HG03039 (cell line): ENCODE results near the gene USB1.

ENCODE experiments used
- ATAC-seq: cut with Tn5 transposase; IDR thresholded peaks from one replicate; pipeline ENCODE4 v1.9.1; 2021; ENCODE audit warnings: mild to moderate bottlenecking, moderate library complexity; ENCODE audit not compliant: unreplicated experiment

The USB1 gene

DNA sequence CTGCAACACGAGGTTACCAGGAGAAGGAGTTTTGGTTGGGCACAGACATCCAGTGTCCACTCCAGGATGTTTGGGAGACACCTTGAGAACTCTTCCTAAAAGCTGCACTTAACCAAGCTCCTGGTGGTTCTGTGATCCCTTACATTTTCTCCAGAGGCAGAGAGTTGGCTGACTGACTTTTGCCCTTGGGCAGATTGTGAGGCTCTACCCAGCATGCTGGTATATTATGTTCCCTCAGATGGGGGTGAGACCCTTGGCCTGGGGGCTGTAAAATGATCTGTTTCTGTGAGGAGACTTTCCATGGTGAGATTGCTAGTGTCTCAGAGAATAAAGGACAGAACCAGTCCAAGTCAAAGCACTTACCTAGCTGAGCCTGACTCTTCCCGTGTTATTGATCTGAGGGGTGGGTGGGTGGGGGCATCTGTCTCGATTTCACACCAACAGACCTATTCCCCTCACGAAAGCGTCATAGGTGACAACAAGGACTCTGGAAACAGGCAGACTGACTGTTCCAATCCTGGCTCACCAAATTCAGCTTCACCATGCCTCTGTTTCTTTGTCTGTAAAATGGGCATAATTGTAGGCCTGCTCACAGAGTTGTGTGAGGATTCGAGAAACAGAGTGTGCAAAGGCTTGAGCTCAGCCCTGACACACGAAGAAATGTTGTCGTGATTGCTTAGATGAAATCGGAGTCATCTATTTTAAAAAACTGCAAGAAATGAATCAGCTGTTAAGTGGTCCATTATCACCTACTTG, 12.2 kb downstream of the USB1 start:
- no peak for ATAC-seq

DNA sequence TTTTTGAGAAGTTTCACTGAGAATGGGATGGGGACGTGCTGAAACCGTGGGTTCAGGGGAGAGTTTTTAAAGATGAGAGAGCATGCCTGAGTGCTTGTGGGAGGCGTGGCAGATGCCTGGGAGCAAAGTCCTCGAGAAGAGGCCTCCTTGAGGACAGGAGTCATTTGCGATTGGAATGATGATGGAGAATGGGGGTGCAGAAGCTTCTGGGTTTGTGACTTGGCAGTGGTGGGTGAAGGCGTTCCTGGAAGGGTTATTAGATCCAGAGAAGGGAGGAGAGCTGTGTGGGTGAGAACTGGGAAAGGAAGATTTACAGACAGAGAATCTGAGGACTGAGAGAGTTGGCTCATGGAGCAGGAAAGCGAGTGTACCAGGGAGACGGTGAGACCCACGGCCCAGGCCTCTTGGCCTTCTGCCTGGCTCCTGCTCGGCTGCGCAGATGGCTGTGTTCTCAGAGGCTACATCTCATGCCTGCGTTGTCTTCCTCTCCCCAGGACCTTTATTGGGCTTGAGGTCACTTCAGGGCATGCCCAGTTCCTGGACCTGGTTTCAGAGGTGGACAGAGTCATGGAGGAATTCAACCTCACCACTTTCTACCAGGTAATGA, 15.7 kb downstream of the USB1 start:
- no peak for ATAC-seq

DNA sequence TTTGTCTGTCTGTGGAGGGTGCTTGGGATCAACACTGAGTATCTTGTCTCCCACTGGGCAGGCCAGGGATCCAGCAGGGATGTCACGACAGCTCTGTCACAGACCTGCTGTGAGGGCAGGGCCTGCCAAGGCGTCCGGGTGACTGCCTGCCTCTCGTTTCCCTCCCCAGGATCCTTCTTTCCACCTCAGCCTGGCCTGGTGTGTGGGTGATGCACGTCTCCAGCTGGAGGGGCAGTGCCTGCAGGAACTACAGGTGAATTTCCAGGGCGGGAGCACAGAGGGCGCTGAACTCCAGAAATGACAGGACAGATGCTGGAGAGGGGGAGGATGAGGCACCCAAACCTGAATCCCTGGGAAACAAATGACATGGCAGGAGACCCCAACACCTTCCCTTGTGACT, 17.6 kb downstream of the USB1 start:
- no peak for ATAC-seq

DNA sequence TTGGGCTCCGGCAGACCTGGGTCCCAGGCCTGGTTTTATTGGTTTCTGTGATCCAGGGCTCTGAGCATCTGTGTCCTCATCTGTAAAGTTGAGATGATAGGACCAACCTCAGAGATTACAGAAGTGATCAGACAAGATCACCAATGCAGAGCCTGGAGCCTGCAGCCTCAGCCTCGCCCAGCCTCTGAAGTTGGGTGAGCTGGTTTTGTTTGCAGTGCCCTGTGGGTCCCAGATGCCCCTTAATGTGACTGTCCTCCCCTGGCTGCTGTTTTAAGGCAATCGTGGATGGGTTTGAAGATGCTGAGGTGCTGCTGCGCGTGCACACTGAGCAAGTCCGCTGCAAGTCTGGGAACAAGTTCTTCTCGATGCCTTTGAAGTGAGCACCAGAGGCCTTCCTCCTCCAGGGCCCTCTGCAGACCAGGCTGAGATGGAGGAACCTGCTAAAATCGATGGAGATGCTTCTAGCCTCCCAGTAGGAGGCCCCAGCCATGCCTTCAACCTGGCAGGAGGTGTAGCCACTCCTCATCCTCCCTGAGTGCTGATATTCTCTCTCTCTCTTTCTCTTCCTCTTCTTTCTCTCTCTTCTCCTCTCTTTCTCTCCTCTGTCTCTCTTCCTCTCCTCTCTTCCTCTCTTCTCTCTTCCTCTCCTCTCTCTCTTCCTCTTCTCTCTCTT, 18.8 kb downstream of the USB1 start:
- no peak for ATAC-seq

DNA sequence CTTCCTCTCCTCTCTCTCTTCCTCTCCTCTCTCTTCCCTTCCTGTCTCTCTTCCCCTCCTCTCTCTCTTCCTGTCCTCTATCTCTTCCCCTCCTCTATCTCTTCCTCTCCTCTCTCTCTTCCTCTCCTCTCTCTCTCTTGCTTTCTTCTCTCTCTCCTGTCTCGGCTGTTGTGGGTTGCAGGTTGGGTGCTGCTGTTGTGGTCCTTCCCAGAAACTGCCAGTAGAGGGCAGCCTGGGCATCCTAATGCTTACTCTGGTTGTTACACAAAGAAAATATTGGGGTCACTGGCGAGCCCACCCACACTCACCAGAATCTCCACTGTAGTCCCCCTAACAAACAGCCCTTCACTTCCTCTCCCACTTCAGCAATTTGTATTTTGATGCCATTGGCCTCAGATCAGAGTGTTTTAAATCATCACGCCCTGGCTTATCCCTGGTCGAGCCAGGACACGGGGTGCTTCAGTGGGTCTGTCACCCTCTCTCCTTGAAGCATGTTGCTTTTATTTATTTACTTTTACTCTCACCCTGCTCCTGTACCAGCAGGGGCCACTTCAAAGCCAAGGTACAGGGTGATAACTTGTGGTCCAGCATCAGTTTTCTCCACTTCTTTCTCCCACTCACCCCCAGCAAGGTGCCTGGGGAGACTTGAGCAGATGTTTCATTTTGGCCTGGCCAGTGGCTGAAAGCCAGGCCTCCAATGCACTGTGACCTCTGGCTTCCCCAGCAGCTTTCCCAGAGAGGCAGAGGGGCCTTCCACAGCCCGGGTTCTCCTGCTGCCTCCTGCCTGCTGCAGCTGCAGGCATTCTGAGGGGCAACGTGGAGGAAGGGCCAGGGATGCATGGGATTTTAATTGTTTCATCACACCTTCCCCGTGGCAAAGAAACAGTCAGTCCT, 19.7 kb downstream of the USB1 start:
- ATAC-seq = no peak

DNA sequence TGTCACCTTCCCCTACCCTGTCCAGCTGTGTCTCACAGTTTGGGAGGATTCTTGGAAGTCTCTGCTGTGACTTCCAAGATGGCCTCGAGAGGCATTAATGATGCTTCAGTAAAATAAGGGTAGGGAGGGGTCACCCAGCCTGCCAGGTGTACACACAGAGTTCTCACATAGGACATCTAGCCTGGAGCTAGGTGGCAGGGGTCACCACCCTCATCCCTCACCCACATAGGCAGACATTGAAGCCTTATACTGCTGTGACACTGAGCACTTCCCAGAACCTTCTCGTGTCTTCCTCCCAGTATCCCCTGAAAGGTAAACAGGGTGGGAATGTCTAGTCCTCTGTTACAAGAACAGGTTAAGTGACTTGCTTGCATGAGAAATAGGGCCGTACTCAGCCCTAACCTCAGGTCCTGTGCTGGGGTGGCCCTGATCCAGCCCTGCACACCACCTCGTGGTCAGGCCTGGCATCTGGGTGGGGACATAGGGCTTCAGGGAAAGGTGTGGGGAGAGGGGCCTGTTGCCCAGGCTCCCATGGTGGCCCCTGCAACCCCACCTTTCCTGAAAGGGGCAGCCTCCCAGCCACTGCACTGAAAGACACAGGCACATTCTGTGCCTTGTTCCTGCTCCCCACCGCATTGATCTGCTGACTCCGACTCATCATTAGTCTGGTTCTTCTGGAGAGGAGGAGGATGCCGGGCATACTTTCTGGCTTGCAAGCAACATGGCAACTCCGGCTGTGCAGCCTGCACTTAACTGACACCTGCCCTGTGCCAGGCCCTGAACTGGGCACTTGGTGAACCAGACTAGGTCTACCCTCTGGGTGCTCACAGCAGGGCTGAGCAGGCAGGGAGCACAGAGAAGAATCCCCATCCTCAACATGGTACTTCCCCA, 20.7 kb downstream of the USB1 start:
- no peak for ATAC-seq

DNA sequence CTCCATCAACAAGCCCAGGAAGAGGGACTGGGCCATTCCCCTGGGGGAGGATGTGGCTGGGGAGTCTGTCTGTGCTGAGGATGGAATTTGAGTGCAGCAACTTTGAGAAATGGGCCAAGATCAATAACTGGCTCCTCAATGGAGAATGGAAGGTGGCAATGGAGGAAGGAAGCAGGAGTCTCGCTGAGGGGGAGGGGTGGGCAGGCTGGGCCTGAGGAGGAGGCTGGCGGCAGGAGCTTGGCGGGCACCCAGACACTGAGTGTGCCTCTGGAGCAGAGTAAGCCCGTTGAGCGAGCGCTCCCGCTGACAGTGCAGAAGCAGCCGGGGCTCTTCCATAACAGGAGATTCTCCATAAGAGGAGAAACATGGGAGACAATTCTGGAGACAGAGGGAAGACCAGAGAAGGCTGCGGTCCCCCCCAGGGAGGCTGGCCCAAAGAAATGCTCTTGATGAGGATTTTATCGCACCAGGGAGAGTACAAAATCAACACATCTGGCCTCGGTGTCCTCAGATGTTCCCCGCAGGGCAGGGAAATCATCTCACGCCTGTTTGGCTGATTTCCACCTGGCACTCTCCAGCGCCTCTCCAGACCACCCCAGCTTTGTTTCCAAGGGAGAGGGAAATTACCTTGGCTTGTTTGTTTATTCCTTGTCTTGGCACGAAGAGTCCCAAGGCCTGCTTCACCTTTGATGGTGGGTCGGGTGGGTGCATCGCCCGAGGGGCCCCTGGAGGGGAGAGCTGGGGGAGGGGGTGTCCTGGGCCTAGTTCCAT, 21.6 kb downstream of the USB1 start:
- no peak for ATAC-seq

DNA sequence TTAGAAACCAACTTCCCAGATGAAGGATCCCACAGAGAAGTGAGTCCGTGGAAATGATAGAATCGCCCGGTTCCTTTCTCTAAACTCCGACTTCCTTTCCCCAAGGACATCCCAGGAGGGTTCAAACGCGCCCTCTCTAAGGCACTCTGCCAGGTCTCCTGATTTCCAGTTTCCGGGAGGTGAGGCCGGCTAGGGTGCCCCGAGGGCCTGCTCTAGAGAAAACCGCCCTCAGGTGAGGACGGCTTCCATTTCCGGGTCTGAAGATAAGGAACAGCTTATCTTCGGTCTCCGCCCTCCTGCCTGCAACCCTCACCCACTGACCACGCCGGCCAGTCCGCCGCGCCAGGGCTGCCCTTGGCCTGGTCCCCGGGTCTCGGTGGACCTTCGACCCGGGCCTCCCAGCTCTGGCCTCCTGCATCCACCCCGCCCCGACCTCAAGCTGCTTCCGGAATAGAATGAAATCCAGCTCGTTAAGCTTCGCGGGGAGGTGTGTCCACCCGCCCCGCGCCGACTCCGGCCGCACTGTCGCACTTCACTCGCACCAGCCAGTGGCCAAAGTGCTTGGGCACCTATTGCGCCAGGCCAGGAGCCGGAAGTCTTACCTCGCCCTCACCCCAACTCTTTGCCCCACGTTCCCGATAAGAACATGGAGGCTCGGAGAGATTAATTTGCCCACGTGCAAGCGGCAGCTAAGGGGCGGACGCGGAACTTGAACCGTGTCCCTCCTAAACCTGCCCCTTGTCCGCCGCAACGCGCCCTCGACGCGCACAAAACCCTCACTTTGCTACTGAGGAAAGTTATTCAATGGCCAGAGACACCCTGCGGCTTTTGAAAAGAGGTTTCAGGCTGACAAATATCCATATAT, 23.5 kb downstream of the USB1 start:
- no peak for ATAC-seq

DNA sequence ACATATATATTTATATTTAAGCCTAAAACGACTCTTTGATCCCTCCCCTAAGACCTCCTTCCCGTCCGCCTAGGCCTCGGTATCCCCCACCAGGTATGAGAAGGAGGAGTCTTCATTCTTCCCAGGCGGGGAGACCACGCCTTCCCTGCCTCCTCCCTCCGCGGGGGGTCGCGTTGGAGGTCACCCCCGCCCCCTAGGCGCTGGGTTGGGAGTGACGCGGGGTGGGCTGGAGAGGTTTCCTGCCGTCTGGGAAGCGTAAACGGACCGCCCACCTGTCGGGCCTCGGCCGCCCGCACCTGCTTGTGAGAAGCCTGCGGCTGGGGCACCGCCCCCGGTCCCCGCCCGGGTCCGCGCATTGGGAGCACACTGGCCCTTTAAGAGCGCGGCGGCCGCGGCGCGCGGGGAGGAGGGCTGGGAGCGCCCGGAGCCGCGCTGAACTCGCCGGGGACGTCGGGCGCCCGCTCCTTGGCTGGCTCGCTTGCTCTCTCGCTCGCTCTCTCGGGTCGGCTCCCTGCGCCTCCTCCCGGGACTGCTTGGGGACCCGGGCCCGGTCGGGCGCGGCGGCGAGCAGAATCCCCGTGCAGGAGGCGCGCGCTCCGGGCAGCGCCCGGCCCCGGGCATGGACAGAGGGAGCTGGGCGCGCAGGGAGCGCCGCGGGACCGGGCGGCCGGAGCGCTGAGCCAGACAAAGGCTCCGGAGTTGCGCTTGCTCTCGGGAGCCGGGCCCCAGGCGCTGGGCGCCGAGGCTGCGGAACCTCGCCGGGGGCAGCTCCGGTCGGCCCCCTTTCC, 24.3 kb downstream of the USB1 start, which contains the start of gene MMP15:
TSS of gene MMP15 (plus strand) at position 404 of the 788 bp plus-strand sequence. CDS start 597 bp downstream, outside the sequence.
- ATAC-seq = no peak

DNA sequence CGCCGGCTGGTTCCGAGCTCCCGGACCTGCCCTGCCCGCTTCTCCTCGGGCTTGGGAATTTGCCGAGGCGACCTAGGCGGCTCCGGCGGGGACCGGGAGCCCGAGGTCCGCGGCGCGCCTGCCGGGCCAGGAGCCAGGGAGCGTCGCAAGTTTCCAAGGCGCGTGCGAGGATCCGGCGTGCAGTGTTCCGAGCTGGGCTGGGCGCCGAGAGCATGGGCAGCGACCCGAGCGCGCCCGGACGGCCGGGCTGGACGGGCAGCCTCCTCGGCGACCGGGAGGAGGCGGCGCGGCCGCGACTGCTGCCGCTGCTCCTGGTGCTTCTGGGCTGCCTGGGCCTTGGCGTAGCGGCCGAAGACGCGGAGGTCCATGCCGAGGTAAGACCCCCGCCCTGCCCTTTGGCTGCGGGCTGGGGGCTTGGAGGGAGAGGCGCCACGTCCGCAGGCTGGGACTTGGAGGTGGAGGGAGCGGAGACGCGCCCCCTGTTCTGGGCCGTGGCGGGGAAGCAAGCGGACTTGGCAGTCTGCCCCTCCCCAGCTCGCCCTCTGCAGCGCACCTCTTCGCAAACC, 25.0 kb downstream of the USB1 start:
- ATAC-seq = no peak

DNA sequence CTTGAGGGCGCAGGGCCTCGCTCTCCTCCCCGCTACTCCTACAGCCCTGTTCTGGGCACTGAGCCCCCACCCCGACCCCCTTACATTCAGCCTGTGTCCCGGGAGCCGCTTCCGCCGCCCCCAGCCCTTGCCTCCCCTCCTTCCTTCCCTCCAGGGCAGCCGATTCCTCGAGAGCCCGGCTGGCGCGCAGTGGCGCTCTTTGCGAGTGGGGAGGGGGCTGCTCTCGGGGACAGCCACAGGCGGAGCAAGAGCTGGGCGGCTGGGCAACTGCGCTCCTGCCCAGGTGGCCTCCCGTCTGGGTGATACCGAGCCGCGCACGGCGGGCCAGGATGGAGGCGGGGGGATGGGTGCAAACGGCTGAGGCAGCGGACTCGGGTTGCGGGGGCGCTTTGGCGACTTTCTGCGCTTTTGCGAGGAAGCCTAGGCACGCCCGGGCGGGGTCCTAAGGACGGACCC, 25.5 kb downstream of the USB1 start:
- ATAC-seq = no peak

DNA sequence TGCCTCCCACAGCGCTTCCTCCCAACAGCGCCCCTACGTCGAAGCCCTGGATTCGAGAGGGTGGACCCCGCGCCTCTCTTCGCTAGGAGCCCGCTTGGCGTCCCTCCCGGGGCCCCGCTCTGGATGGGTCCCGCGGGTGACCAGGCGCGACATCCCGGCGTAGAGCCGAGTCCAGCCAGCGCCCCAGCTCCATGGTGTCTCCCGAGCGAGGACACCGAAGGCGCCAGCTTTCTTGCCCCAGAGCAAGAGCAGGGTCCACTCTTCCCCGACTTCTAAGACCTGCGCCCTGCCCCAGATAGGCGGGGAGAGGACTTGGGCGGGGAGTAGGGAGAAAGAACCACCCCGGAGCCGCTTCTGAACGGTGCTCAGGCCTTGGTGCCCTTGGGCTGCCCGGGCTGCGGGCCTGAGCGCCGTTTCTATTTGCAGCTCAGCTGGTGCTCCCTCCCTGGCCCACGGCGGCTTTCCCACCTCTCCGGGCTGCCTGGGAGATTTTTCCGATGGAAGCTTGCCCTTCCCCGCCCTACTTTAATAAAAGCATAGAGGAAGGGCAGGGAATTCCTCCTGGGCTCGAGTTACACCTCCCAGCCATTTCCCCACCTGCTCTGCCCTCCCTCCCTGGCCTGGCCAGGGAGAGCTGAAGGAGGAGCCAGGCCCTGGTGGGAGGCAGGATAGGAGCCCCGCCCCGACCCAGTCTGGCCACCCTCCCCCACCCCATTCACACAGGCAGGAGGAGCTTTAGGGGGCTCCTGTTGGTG, 26.1 kb downstream of the USB1 start:
- ATAC-seq = no peak

DNA sequence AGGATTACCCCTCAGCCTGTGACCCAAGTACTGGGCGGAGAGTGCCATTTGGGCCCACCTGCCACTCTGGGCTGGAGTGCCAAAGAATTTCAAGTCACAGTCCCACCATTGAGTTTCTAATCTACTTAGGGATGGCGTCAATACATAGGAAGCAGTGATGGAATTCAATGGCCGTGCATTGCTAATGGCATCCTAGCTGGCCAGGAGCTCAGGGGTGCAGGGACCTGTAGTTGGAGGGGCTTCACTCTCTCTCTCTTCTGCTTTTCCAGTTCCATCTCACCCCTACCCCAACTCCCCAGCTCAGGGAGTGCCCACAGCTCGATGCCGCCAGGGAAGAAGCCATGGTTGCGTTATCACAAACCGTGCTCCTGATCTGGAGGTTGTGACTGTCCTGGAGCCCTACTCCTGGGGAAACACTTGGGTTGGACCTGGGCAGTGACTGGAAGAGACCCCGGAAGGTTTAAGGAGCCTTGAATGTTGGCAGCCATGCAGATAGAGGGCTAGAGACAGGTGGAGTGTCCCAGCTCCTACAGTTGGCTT, 26.8 kb downstream of the USB1 start:
- ATAC-seq = no peak

DNA sequence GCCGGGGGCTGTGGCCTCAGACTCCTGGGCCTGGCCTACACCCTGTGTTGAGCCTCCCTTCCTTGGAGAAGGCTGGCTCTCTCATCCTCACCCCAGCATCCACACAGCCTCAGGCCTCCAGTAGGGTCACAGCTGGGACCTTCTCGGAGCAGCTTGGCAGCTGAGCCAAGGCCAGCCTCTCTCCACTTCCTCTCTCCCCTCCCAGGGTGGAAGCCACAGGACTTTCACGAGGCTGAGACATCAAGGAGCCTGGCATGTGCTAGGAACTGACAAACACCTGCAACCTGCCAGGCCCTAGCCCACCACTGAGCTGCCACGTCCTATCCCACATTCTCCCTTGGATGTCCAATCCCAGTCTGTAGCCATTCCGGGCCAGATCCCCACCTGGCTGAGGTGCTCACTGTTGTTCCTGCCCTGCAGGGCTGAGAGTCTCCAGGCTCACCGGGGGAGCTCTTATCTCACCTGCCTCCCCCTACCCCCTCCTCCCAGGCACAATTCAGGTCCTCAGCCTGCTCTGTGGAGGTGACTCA, 27.4 kb downstream of the USB1 start:
- no peak for ATAC-seq

DNA sequence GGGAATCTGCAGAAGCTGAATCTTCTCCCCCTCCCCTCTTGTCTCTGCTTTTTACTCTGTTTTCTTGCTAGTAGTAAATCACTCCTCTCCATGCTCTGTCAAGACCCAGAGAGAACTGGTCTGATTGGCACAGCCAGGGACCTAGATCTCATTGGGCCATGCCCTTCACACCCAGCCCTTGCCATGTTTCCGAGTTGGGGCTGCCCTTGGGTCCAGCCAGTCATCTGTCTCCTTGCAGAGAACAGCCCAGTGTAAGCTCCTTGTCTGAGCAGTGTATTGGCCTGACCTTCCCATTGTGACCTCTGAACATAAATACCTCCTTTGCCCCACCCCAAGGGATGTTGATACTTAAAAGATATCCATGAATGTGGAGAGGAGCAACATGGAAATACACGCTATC, 28.2 kb downstream of the USB1 start:
- no peak for ATAC-seq
